NT2/D1 (cell line): ENCODE data around the gene ZNF593.

ENCODE experiments used
- YY1 ChIP-seq: IDR thresholded peaks from 2 replicates; pipeline ENCODE4 v1.6.1; 2011; ENCODE audit not compliant: insufficient read length, insufficient read depth
- ZNF274 ChIP-seq: IDR thresholded peaks from 2 replicates; pipeline ENCODE4 v1.6.1; 2011; ENCODE audit warnings: mild to moderate bottlenecking, low read depth, low read length

GRCh38 chr1:26145960-26146294, 23.8 kb upstream of the ZNF593 start:
- TF ChIP-seq YY1 (no peak), ZNF274 (no peak)
